A673 (cell line): ENCODE measurements around the gene TEN1.

ENCODE experiments used
- EZH2 ChIP-seq: fragments of 200-600 bp; sonication (generic); IDR thresholded peaks from 2 replicates; pipeline ENCODE4 v1.6.1; 2017; ENCODE audit warnings: borderline replicate concordance, low read depth, mild to moderate bottlenecking, mixed read lengths, antibody characterized with exemption, low read length; ENCODE audit not compliant: poor library complexity, severe bottlenecking
- TF ChIP-seq, protein P1 (sequence below): fragments of 300-800, 200-600 bp; sonication (generic); conservative IDR thresholded peaks from 2 replicates; pipeline ENCODE4 v1.5.1; 2017; ENCODE audit warnings: low read depth, mild to moderate bottlenecking, antibody characterized with exemption, low read length, moderate library complexity, mixed read lengths

DNA sequence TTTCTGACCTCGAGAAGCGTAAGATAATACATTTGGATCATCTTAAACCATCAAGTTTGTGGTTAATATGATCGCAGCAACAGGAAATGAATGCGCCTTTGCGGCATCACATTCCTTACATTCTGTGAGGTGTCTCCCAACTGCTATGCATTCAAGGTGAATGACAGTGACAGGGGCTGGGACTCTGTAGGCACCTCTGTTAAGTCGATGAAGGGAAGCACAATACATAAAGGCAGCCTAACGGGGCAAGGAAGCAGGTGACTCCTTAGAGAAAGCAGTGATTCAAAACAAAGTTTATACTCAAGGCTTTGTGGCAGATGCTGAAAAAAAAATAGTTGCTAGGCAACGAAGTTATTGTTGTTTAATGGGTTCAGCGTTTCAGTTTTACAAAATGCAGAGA lies 69.7 kb downstream of the TEN1 start:
- TF ChIP-seq, protein P1, sequence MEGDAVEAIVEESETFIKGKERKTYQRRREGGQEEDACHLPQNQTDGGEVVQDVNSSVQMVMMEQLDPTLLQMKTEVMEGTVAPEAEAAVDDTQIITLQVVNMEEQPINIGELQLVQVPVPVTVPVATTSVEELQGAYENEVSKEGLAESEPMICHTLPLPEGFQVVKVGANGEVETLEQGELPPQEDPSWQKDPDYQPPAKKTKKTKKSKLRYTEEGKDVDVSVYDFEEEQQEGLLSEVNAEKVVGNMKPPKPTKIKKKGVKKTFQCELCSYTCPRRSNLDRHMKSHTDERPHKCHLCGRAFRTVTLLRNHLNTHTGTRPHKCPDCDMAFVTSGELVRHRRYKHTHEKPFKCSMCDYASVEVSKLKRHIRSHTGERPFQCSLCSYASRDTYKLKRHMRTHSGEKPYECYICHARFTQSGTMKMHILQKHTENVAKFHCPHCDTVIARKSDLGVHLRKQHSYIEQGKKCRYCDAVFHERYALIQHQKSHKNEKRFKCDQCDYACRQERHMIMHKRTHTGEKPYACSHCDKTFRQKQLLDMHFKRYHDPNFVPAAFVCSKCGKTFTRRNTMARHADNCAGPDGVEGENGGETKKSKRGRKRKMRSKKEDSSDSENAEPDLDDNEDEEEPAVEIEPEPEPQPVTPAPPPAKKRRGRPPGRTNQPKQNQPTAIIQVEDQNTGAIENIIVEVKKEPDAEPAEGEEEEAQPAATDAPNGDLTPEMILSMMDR: no peak
- TF ChIP-seq EZH2: no peak
